ENCODE data around the gene CDC5L.

The CDC5L gene

GRCh38 chr6:44453146-44453545 lies 65.6 kb downstream of the CDC5L start:
- no peak for DNase-seq (ENCODE audit: low read depth)

- DNase-seq (ENCODE audit: low read depth), result no peak
These were observed 66.7 kb downstream of the CDC5L start for GRCh38 chr6:44454198-44454597.

- DNase-seq (ENCODE audit: low read depth), result no peak
These were observed 68.8 kb downstream of the CDC5L start for GRCh38 chr6:44456070-44456965.

GRCh38 chr6:44456966-44457292 lies 69.4 kb downstream of the CDC5L start:
- DNase-seq (ENCODE audit: low read depth), result no peak

GRCh38 chr6:44457596-44457995 lies 70.1 kb downstream of the CDC5L start:
- no peak for DNase-seq (ENCODE audit: low read depth)

GRCh38 chr6:44458551-44458950 lies 71.0 kb downstream of the CDC5L start:
- no peak for DNase-seq (ENCODE audit: low read depth)

GRCh38 chr6:44462335-44462734 lies 74.8 kb downstream of the CDC5L start:
- no peak for DNase-seq (ENCODE audit: low read depth)

GRCh38 chr6:44462797-44463727 lies 75.6 kb downstream of the CDC5L start:
- no peak for DNase-seq (ENCODE audit: low read depth)

GRCh38 chr6:44463728-44464450 lies 76.4 kb downstream of the CDC5L start:
- DNase-seq (ENCODE audit: low read depth), result no peak

- no peak for DNase-seq (ENCODE audit: low read depth)
These were observed 77.2 kb downstream of the CDC5L start for GRCh38 chr6:44464527-44465310.

GRCh38 chr6:44466955-44467354 lies 79.4 kb downstream of the CDC5L start:
- DNase-seq (ENCODE audit: low read depth), result no peak

GRCh38 chr6:44468835-44469234 lies 81.3 kb downstream of the CDC5L start:
- DNase-seq (ENCODE audit: low read depth), result no peak

GRCh38 chr6:44470115-44470464 lies 82.6 kb downstream of the CDC5L start:
- DNase-seq (ENCODE audit: low read depth), result no peak

GRCh38 chr6:44470746-44471145 lies 83.2 kb downstream of the CDC5L start:
- DNase-seq (ENCODE audit: low read depth), result no peak

- no peak for DNase-seq (ENCODE audit: low read depth)
These were observed 83.9 kb downstream of the CDC5L start for GRCh38 chr6:44471271-44471981.

GRCh38 chr6:44472250-44472945 lies 84.9 kb downstream of the CDC5L start:
- no peak for DNase-seq (ENCODE audit: low read depth)

- DNase-seq (ENCODE audit: low read depth), result no peak
These were observed 86.1 kb downstream of the CDC5L start for GRCh38 chr6:44473393-44474189.

- DNase-seq (ENCODE audit: low read depth), result no peak
These were observed 86.7 kb downstream of the CDC5L start for GRCh38 chr6:44474190-44474631.

GRCh38 chr6:44474643-44475042 lies 87.1 kb downstream of the CDC5L start:
- no peak for DNase-seq (ENCODE audit: low read depth)

GRCh38 chr6:44475417-44475778 lies 87.9 kb downstream of the CDC5L start:
- no peak for DNase-seq (ENCODE audit: low read depth)
